GM21717 (cell line): ENCODE results near the gene TGM4.
"Not testable (repeated sequence)": the region's sequence is repeated elsewhere in the genome, so short reads cannot be mapped to it uniquely, and the experiment has no call there.

Experiments
- ATAC-seq: cut with Tn5 transposase; IDR thresholded peaks from one replicate; pipeline ENCODE4 v1.9.1; 2021; ENCODE audit warnings: mild to moderate bottlenecking, moderate library complexity; ENCODE audit not compliant: unreplicated experiment

TGM4 gene

GRCh38 chr3:44874308-44874707 lies at the start of gene TGM4:
Gene TGM4, plus strand, starts transcription at chr3:44874608. Its CDS starts 71 bp downstream, at chr3:44874679.
- no peak for ATAC-seq

GRCh38 chr3:44825264-44825925 lies 49.0 kb upstream of the TGM4 start:
- no peak for ATAC-seq

GRCh38 chr3:44827196-44827595 lies 47.2 kb upstream of the TGM4 start:
- no peak for ATAC-seq

GRCh38 chr3:44831232-44831631 lies 43.2 kb upstream of the TGM4 start:
- ATAC-seq = no peak

- ATAC-seq = no peak
Measured at GRCh38 chr3:44832032-44832431, 42.4 kb upstream of the TGM4 start.

GRCh38 chr3:44832965-44833364 lies 41.4 kb upstream of the TGM4 start:
- no peak for ATAC-seq

GRCh38 chr3:44833394-44833793 lies 41.0 kb upstream of the TGM4 start:
- no peak for ATAC-seq

GRCh38 chr3:44835684-44836083 lies 38.7 kb upstream of the TGM4 start:
- ATAC-seq = no peak

- ATAC-seq = no peak
Measured at GRCh38 chr3:44842376-44842775, 32.0 kb upstream of the TGM4 start.

GRCh38 chr3:44845528-44846520 lies 28.6 kb upstream of the TGM4 start:
- ATAC-seq = no peak

- ATAC-seq = no peak
Measured at GRCh38 chr3:44848634-44849033, 25.8 kb upstream of the TGM4 start.

GRCh38 chr3:44856663-44857062 lies 17.7 kb upstream of the TGM4 start:
- ATAC-seq = not testable (repeated sequence)

GRCh38 chr3:44860117-44860516 lies 14.3 kb upstream of the TGM4 start:
- no peak for ATAC-seq

- ATAC-seq = peak; percentile 94
Measured at GRCh38 chr3:44861412-44862225, 12.8 kb upstream of the TGM4 start, which contains the start of gene TMEM42. Gene TMEM42, plus strand, starts transcription at chr3:44861912. Its CDS starts 13 bp downstream, at chr3:44861925.

- ATAC-seq = peak; percentile 25
Measured at GRCh38 chr3:44862226-44862637, 12.2 kb upstream of the TGM4 start.

GRCh38 chr3:44865272-44866035 lies 9.0 kb upstream of the TGM4 start:
- no peak for ATAC-seq

GRCh38 chr3:44867421-44868111 lies 6.8 kb upstream of the TGM4 start:
- ATAC-seq = no peak

GRCh38 chr3:44870375-44871061 lies 3.9 kb upstream of the TGM4 start:
- ATAC-seq = no peak

- ATAC-seq = no peak
Measured at GRCh38 chr3:44875596-44875995, 1.2 kb downstream of the TGM4 start.
